ENCODE results near the gene GOLGA6L10.
"Not testable (repeated sequence)": the region's sequence is repeated elsewhere in the genome, so short reads cannot be mapped to it uniquely, and the experiment has no call there.

Gene GOLGA6L10

DNA sequence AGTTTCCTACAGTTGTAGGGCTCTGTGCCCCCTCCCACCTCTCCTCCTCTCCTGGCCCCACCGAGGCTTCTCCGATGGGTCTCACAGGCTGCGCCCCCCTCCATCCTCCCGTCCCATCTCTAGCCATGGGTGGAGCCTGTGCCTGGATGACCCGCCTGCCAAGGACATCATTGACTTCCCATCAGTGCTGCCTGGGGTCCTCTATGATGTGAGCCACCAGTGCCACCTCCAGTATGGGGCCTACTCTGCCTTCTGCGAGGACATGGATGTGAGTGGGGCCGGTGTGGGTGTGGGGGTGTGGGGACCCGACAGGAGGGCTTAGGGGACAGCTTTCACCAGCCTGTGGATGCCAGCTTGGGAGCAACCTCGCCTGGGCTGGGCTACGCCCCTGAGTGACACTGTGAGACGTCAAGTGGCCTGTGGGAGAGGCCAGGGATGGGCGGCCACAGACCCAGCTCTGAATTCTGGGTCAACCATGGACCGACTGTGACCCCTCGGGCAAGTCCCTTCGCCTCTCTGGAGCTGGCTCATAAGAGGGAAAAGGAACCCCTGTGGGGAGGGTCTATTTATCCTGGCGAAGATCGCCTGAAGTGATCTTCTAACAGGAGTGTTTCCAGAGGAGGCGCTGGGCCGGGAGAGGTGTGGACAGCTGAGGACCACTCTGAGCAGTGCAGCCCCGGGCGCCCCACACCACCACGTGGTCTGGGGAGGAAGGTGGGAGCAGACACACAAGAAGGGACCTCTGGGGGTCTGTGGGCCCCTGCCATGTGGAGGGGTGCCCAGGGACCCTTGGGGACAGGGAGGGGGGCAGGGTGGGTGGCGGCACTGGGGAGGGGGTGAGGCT, 32.8 kb downstream of the GOLGA6L10 start:
- not testable (repeated sequence) for FAIRE-seq

DNA sequence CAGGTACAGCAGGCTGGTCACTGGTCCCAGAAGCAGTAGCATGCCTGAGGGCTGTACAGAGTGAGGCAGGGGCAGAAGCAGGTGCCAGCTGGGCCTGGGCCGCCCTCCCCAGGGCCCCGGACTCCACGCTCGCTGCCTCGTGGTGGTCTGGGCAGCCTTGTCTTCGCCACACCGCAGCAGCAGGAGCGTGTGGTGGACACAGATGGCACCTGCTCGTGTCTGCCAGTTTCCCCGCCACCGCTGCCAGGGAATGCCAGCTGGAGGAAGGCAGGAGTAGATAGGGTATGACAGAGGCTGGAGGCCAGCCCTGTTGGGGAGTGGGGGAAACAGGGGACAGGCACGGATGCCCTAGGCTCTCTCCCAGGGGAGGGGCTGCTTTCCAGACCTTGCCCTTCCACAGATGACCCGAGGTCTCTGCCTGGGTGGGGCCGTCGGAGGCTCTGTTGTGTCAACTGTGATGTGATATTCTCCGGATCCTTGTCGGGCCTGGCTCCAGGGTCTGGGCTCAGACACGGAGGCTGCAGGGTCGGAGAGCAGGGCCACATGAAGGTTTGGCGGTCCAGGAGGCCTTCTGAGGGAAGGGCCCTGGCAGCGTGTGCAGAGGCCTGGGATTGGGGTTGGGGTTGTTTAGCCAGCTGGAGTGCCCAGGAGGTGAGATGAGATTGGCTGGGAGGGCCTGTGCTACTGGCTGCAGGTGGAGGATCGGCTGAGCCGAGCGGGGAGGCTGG, 33.6 kb downstream of the GOLGA6L10 start:
- FAIRE-seq = no peak

DNA sequence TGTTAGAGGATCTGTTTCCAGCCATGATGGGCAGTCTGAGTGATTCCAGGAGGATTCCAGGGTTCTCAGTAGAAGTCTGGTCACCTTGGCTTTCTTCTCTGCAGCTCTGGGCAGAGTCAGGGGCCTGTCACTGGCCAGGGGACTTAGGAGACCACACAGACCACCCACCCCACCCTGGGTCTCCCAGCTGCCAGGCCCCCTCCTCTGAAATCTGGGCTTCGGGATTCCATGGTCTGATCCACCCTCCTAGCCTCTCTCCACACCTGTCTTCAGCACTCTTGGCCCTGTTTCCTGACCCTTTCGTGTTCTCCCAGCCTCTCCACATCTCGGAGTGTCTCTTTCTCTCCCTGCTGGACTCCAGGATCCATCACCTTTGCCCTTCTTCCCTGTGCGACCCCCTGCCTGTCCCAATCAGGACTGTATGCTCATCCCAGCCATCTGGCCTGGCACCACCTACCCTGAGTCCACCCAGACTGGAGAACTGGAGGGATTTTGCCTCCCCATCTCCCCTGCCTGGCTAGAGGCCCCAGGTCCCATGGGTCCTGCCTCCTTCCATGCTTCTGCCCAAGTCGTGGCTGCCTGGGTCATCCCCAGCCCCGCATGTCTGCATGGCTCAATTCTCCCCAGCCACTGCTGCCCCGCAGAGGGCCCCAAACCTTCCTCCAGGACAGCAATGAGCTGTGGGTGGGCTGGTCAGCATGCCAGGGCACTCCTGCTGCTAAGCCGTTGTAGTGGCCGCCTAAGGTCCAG, 34.3 kb downstream of the GOLGA6L10 start:
- FAIRE-seq = no peak

DNA sequence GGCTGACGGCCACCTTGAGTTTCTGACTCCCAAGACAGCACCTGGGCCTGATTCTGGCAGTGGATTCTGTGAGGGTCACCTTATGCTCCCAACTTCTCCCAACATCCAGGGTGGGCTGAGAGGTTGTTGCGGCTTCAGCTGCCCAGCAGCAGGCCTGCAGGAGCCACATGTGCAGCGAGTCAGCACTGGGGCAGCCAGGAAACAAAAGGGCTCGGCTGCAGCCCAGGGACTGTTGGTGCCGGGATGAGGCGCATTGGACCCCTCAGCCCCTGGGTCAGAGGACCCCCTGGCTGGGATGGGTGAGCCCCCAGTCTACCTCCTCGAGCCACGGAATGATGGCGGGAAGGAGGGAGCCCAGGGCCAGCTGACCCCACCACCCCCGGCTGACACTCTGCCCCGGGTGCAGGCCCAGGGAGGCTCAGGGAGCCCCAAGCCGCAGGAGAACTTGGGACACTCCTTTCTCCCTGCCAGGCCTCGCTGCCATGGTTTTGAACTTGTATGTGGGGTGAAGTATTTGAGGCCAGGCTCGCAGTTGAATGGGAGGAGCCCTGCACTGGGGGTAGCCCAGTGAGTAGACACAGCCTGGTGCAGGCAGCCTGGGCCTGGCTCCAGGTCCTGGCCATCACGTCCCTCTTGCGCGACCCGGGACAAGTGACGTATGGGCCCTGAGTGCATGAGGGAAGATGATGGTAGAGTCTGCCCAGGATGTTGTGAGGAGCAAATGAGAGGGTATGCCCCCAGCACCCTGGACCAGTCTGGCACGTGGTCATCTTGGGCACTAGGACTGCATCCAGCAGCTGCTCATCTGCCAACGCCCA, 35.1 kb downstream of the GOLGA6L10 start:
- FAIRE-seq = not testable (repeated sequence)

DNA sequence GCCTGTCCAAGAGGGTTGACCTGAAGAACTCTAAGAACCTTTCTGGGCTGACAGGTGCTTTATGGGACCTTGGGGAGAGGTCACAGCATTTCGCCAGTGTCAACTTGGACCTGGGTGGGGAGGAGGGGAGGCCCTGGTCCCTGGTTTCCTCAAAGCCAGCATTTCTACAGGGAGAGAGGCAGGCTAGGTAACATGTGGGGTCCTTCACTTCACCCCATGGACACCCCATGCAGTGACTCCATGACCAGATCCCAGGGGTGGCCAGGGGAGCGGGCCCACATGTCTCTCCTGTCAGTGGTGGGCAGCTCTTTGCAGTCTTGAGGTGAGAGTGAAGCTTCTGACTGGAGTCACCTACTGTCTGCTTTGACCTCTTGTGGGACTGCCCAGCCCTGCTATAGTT, 35.8 kb downstream of the GOLGA6L10 start:
- FAIRE-seq = no peak

DNA sequence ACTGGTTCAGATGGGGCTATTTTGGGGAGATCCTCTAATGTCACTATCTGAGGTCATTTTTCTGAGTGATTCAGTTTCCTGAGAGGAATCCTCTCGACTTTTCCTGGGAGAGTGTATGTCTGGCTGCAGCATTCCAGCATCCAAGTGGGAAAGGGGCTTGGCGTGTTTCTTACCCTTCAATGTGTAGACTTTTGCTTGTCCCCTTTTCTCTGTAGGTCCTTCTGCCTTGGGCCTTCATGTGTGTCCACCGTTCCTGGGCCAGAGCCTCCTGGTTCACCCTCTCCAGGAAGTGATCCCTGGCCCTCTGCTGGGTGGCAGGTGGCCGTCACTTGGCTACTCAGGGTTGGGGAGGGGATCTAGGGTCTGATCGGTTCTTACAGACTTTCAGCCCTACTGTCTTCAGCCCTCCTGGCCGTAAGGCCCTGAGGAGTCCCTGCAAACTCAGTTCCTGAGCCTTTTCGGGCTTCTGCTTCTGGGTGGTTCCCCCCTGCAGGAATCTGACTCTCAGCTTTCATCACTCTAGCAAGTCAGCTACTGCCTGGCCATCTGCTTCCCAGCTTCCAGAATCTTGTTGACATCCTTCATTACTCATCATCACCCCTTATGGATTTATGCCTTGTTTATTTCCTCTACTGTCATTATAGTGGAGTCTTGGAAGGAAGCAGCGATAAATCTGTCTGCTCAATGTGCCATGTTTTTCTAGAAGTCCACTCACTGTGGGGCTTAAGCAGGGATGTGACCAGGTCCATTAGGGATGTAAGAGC, 36.5 kb downstream of the GOLGA6L10 start:
- no peak for FAIRE-seq

DNA sequence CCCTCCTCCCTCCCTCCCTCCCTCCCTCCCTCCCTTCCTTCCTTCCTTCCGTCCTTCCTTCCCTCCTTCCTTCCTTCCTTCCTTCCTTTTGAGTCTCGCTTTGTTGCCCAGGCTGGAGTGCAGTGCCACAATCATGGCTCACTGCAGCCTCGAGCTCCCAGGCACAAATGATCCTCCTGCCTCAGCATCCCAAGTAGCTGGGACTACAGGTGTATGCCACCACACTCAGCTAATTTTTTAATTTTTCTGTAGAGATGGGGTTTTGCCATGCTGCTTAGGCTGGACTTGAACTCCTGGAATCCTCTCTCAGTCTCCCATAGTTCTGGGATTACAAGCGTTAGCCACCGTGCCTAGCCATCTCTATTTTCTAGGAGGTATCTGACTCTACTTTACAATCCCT, 38.0 kb downstream of the GOLGA6L10 start:
- FAIRE-seq = not testable (repeated sequence)

DNA sequence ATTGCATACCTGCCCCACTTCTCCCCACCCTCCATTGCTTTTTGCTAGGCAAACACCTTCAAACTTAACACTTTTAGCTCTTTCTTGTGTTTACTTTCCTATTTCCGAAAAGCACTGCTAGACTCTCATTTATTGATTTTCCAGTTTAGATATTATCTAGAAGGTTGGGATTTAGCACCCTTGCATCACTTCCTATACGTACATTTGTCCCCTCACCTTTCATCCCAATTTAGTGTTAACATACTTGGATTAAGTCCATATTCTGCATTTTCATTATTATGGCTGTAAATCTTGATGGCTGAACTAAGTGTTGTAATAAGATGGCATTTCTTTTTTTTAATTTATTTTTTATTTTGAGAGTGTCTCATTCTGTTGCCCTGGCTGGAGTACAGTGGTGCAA, 39.5 kb downstream of the GOLGA6L10 start:
- FAIRE-seq = no peak

DNA sequence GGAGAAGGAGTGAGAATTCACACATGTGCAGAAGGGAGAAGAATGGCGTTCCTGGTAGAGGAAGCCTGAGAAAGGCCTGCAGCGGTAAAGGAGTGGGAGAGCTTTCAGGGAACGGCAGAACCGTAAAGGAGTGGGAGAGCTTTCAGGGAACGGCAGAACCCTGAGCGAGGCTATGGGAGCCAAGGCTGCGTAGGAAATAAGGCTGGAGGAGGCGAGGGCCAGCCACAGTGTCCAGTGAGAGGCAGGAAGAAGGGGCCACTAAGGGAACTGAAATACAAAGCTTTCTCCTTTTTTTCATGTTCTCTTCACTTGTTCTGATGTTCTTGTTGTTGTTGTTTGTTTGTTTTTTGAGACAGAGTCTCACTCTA, 41.6 kb downstream of the GOLGA6L10 start:
- FAIRE-seq = no peak

DNA sequence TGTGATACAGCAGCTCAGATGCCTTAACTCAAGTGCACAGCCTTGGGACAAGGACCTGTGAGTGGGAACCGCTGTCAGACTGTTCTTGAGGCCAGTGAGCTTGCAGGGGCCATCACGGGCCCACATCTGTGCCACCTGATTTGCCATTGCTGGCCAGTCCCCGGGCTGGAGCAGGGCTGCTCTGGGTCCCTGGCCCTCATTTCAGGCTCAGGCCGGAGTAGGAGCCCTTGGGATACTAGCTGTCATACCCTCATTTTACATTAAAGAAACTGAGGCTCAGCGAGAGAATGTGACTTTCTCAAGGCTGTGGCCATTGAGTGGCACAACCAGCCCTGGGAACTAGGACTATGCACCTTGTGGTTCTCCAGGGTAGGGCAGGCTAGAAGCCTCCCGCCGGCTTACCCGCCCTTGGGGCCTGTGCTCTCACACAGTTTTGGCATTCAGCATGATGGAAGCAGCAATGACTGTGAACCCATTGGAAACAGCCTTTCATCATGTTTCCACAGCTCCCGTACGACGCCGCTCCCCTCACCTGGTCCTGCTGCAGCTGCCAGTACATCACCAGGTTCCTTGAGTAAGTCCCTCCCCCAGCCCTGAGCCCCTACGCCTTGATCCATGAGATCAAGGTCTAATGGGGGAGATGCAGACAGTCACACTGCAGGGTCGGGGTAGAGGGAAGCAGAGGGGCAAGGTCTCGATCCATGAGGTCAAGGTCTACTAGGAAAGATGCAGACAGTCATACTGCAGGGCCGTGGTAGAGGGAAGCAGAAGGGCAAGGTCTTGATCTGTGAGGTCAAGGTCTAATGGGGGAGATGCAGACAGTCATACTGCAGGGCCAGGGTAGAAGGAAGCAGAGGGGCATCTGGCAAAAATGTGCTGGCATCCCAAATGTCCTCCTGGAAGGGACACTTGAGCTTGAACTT, 42.2 kb downstream of the GOLGA6L10 start:
- FAIRE-seq = no peak

DNA sequence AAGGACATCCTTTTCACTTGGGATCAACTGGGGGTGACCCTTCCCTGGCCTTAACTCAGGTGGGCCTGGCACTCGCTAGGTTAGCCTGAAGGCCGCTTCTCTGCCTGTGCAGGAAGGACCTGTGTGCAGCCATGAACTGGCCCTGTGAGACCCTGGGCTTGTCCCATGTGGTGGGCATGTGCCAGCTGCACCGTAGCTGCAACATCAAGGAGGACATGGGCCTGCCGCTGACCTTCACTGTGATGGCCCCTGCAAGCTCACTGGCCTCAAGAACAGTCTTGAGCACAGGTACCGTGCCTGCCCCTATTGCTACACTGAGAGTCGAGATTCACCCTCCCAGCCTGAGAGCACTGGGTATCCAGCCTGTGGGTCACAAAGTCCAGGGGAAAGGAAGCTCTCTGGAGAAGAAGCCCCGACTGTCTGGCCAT, 43.6 kb downstream of the GOLGA6L10 start:
- FAIRE-seq = no peak

DNA sequence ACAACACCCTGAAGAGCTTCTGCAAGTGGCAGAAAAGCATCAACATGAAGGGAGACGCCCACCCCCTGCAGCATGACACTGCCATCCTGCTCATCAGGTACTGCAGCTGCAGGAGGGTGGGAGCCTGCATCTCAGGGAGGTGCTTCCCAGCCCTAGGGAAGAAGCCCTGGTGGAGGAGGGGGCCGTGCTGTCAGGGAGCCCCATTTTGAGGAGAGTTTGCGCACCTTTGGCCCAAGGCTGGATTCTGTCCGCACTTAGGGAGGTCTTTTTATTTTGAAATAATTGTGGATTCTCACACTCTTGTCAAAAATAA, 44.5 kb downstream of the GOLGA6L10 start:
- FAIRE-seq = no peak

DNA sequence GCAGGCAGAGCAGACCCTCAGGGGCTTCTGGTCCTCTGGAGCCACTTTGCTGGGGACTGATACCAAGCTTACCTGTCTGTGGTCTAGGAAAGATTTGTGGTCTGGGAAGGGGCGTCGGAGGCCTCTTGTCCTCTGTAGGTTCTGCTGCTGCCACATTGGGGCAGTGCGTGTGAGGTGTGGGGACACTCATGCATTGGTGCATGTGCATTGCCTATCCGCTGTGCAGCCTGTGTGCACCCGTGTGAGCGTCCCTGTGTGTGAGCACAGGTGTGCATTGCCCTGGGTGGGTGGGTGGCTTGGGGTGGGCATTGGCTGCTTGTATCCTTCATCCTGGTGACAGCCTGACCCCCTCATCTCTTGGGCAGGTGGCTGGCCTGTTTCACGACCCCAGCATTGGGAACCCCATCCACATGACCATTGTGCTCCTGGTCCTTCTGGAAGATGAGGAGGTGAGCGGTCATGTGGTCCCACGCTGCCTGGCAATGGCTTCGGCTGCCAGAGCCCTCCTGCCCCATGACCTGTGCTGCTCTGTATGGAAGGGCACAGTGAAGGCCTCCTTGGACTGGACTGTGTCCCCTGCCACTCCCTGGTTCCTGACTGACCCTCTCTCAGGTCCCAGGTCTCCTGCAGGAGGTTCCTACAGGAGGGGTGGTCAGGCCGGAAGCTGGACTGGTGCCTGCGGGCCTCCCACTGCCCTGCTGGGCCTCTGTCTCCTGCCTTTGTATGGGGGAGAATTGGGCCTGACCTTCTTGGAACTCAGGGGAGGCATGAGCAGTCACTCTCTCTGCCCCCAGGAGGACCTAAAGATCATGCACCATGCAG, 45.1 kb downstream of the GOLGA6L10 start:
- FAIRE-seq = no peak

DNA sequence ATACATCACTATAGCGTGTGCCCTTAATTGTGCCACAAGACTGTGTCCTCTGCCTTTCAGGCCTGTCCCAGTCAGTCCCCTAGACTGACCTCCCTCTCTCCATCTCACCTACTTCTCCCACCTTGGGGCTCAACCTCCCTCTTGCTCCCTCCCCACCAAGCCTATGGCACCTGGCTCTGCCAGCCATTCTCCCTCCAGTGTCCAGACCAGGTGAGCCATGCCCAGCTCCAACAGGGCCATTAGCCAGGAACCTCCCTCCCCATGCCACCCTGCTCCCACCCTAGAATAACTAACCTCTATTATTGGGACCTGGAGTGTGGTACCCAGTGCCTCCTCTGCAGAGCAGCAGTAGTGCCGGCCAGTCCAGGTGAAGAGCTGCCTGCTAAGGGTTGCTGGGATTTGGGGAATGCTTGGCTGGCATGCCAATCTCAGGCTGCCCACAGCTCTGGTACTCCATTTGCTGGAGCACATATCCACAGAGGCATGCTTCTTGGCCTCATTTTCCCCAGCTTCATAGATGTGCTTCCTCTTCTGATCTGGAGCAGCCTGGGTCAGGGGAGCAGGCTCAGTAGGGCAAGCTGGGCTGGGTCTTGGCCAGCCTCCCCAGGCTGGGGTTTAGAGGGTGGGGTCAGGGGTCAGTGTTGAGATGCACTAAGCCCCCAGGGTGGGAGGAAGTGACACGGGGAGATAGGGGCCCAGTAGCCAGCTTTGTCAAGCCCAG, 47.8 kb downstream of the GOLGA6L10 start:
- FAIRE-seq = no peak

DNA sequence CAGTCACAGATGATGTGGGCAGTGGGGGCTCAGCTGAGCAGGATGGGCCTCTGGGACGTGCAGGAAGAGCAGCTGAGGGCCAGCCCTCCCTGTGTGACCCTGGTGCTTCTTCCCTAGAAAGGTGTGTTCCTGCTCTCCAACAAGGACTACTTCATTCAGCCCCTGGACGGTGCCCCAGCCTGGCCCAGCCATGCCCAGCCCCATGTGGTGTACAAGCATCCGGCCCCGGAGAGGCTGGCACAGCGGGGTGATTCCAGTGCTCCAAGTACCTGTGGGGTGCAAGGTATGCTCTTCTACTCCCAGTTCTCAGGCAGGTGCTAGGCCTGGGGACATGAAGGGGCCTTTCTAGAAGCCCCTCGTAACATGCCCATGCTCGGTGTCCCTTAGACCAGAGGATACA, 48.4 kb downstream of the GOLGA6L10 start:
- FAIRE-seq = no peak

DNA sequence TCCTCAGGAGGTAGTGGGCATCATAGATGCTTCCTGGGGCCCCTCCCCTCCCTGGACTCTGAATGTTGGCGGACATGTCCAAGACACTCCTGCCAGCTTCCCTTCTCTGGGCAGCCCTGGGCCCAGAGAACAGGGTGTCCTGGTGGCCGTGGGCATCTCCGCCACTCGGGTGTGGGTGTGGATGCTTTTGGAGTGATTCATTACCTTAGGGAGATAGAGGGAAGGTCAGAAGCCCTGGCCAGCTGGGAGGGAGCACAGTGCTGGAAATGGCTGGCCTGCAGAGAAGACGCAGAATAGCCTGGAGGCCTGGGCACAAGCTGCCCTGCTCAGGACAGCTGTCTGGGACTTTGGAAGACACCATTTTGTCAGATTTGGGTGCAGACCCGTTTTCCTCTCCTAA, 48.9 kb downstream of the GOLGA6L10 start:
- FAIRE-seq = not testable (repeated sequence)

DNA sequence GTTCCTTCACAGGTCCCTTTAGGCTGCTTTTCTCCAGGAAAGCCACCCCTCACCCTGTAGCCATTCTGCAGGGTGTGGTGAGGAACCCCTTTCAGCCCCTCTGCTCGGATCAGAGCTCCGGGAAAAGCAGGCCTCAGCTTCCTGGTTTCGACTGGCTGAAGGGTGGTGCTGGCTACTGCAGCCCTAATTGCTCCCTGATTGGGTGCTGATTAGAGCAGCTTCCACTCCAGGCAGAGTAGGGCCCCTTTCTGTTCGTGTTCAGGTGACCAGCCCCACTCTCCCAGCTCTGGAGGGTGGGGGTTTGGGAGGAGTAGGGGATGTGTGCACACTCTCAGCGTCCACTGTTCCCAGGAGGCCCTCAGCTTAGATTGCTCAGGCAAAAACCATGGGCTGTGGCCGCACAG, 49.8 kb downstream of the GOLGA6L10 start:
- not testable (repeated sequence) for FAIRE-seq

DNA sequence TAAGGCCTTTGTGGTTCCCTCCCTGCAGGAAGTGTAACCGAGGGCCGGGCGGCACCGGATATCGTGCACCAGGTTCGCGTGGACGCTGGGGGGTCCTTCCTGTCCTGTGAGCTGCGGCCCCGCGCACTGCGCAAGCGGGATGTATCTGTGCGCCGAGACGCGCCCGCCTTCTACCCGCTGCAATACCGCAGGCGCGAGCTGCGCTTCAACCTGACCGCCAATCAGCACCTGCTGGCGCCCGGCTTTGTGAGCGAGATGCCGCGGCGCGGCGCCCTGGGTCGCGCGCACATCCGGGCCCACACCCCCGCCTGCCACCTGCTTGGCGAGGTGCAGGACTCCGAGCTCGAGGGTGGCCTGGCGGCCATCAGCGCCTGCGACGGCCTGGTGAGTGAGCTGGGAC, 50.8 kb downstream of the GOLGA6L10 start:
- FAIRE-seq = no peak

DNA sequence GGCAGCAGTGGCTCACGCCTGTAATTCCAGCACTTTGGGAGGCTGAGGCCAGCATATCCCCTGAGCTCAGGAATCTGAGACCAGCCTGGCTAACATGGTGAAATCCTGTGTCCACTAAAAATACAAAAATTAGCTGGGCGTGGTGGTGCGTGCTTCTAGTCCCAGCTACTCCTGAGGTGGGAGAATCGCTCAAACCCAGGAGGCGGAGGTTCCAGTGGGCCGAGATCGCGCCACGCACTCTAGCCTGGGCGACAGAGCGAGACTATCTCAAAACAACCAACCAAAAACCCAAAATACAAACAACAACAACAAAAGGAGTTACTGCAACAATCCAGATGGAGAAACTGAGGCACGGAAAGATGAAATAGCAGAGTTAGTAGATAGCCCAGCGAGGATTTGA, 51.2 kb downstream of the GOLGA6L10 start:
- no peak for FAIRE-seq

Data from endometrium (tissue), 2 donors.